22Rv1 (cell line): Measurements from ENCODE around the gene GPD1.

ENCODE experiments used
- CTCF ChIP-seq: fragments of 450-650 bp; IDR thresholded peaks from 2 replicates; pipeline ENCODE4 v1.5.1; 2017; ENCODE audit warnings: mild to moderate bottlenecking
- ZFX ChIP-seq: fragments of 450-650 bp; IDR thresholded peaks from 2 replicates; pipeline ENCODE4 v1.6.1; 2017; ENCODE audit warnings: antibody characterized with exemption, borderline replicate concordance

DNA sequence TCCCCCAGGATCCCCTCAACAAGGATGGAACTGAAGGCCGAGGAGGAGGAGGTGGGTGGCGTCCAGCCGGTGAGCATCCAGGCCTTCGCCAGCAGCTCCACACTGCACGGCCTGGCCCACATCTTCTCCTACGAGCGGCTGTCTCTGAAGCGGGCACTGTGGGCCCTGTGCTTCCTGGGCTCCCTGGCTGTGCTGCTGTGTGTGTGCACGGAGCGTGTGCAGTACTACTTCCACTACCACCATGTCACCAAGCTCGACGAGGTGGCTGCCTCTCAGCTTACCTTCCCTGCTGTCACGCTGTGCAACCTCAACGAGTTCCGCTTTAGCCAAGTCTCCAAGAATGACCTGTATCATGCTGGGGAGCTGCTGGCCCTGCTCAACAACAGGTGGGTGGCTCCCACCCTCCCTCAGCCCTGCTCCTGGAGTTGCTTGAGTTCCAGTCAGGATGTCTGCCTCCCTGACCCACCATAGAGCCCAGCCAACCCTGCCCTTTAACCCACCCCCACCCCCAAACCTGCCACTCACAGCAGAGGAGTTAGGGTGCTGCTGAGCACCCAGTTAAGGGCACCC, 45.0 kb upstream of the GPD1 start:
- TF ChIP-seq CTCF (no peak), ZFX (no peak)
